Left cardiac atrium (tissue), 4 donors: ENCODE measurements around the gene FXYD6. TPM values are rescaled to one million over a fixed set of nuclear protein-coding genes. Genes with fewer than 3 reads are reported as not detected.

ENCODE experiments used
- ATAC-seq, 2 donors: fragments of 200-7000 bp; cut with Tn5 transposase; one replicate each; pipeline ENCODE4 v1.9.1; 2020; ENCODE audit warnings: mild to moderate bottlenecking in 2 of 2, moderate library complexity in 2 of 2
- DNase-seq: peaks from one replicate; pipeline ENCODE4 v3.0.0-alpha.2; 2020
- intact Hi-C, 2 donors: fragments of 100-400 bp; cut with DNase I; formaldehyde crosslinking; loops; one replicate each; pipeline versions ENCODE4 v1.14.1 to v1.15.1; 2022 to 2023
- total RNA-seq, 2 donors: library from RNA; stranded (reverse); fragmentation: NEBNext Ultra II Directional; extraction: Animal tissue kit (Norgen Biotek cat#: 25700); gene quantifications; one replicate each; pipeline ENCODE4 v1.2.1, GENCODE V29; 2021
- donor health status: DM: no; HTN: yes; CAD: no.
- donor health status: DM: no; HTN: yes; CAD: no; lungs with severe emphysema.
- donor health status: DM: yes; HTN: yes; CAD: no.
- donor health status: Dilated cardiomyopathy.

The FXYD6 gene
- total RNA-seq, 2 donors from 2014 or later, result 31.2 to 37.6 TPM

- DNase-seq (no peak), ATAC-seq (peak; percentile 27 to 54)
- intact Hi-C loops, result no loop called here
Measured at GRCh38 chr11:117900121-117900648, 23.7 kb upstream of the FXYD6 start.

- DNase-seq, result no peak
- intact Hi-C loops, result no loop called here
- no peak for ATAC-seq
Measured at GRCh38 chr11:117898059-117898458, 21.6 kb upstream of the FXYD6 start.

- ATAC-seq (no peak), DNase-seq (no peak)
- intact Hi-C loops, result no loop called here
Measured at GRCh38 chr11:117892651-117893050, 16.2 kb upstream of the FXYD6 start.

DNA sequence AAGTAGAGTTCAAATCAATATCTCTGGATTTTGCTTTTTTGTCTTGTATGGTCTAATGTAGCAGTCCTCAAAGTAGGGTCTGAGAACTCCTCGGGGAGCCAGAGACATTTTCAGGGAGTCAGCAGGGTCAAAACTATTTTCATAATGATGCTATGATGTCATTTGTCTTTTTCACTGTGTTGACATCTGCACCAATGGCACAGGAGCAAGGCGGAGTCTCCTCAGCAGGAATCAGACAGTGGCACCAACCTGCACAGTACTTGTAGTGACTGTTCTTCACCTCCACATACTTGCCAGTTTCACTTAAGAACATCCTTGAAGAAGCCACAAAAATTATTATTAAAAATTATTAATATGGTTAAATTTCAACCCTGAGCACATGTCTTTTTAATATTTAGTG, 14.9 kb upstream of the FXYD6 start:
- no peak for DNase-seq
- no peak for ATAC-seq
- intact Hi-C loops, result no loop called here

- DNase-seq, result no peak
- no peak for ATAC-seq
- intact Hi-C loops, result no loop called here
Measured at GRCh38 chr11:117888139-117888566, 11.7 kb upstream of the FXYD6 start.

GRCh38 chr11:117887431-117888138, 11.1 kb upstream of the FXYD6 start:
- no peak for ATAC-seq

GRCh38 chr11:117885777-117886176, 9.3 kb upstream of the FXYD6 start:
- DNase-seq (peak; percentile 85), ATAC-seq (peak; percentile 87 to 88)
- intact Hi-C loops, result no loop called here

More at GRCh38 chr11:117887431-117888138, 11.1 kb upstream of the FXYD6 start:
- intact Hi-C loops, result no loop called here
- DNase-seq, result no peak

DNA sequence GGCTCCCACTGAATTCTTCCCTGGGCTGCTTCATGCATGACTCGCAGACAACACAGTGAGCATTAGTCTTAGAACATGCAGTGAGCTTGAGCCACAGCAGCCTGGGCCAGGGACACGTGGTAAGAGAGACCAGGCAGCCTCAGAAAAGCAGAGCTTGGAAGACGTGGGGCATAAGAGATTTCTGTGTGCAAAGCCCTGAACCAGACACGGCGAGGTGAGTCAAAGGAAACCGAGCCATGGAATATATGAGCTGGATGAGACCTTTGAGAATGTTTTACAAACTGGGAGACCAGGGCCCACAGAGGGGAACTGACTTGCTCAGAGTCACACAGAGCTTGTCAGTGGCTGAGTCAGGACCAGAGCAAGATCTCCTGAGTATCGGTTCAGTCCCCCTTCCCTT, 8.5 kb upstream of the FXYD6 start:
- DNase-seq, result no peak
- intact Hi-C loops, result no loop called here
- ATAC-seq, result peak in 1 of 2 donors; percentile 62

DNA sequence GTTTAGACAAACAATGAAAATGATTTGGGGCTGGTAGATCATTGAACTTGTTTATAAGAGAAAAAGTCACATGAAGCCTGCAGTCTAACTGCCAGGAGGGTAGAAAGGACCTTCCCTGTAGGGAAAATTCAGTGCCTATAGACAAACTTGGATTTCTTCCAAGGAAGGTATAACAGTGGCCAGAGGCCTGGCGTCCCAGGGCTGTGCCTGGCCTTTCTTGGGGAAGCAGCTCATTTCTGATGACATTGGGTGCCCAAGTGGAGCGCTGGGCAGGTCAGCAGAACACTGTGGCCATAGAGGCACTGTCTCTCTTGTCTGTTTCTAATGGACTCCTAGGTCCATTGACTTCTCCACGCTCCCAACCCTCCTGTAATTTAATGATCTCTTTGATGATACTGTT, 6.6 kb upstream of the FXYD6 start:
- ATAC-seq, result no peak
- DNase-seq, result no peak
- intact Hi-C loops, result no loop called here

- no peak for ATAC-seq
- DNase-seq, result no peak
- intact Hi-C loops, result no loop called here
Measured at GRCh38 chr11:117882311-117882905, 6.0 kb upstream of the FXYD6 start.

DNA sequence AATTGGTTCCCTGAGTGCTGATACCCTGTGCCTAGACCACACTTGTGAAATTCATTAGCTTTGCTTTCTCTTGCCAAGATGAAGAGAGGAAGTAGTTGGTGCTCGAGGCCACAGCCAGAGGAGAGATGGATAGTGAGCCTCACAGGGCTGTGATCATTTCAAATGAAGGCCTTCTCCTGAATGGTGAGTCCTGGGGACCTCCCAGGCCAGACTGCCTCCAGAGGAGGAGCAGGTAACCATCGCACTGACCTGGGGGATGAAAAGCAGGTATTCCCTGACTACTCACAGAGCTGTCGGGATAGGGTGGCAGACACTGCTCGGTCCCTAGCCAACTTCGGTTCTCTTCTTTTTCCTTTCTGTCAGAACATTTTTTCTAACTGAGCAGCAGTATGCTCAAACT, 4.8 kb upstream of the FXYD6 start:
- ATAC-seq, result no peak
- DNase-seq, result no peak
- intact Hi-C loops, result no loop called here

GRCh38 chr11:117879516-117880480, 3.3 kb upstream of the FXYD6 start:
- intact Hi-C loops, result no loop called here
- DNase-seq, result no peak

GRCh38 chr11:117878939-117879475, 2.5 kb upstream of the FXYD6 start:
- DNase-seq, result no peak
- intact Hi-C loops, result no loop called here
- no peak for ATAC-seq

More at GRCh38 chr11:117879516-117880480, 3.3 kb upstream of the FXYD6 start:
- ATAC-seq, result no peak

DNA sequence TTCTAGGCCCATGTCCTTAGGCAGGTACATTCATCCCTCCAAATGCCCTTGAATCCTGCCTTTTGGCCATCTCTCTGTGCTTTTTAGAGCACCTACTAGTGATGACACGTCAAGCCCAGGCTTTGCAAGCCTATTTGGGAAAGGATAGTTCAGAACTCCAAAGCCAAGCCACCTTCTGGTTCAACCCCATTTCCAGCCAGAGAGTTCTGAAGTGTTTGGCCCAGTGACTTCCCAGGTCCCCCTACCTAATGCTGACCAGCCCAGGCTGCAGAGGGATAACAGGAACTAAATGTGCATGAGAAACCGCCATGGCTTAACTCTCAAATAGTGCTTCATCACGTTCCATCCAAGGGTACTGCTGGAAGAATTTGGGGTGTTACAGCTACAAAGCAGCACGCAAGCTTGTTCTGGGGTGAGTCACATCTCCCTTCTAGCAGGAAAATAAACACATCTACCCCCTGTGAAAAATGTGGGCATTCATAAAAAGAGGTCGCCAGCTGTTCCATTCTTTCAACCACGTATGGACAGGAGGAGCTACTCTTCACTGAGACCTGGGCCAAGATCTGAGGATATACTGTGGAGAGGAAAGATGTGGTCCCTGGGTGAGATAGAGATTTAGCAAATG, 2.0 kb upstream of the FXYD6 start:
- no peak for ATAC-seq
- DNase-seq, result no peak
- intact Hi-C loops, result no loop called here

DNA sequence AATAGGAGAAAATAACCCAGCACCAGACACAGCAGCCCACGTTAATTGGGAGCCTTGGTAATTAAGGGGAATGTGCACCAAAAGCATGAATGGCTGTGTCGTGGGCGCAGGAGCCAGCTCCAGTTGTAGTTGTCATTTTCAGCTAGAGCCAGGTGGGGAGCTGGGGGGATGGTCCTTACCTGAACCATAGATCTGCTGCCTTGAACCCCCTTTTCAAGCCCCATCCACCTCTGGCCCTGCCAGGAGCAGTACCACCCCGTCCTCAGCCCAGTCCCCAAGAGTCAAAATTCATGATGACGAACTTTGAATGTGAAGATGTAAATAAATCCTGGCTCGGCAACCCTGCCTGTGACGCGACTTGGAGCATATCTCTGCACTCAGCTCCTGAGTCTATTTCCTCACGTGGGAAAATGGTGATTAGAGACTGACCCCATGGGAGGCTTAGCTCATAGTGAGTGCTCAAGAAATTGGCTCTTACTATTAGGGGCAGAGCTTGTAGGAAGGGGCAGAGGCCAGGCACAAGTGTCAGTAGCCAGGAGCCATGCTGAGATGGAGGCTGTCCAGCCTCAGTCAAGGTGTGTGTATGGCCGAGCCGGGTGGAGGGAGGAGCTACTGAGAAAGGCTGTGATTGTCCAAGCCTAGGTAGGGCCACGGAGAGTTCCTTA, 794 bp upstream of the FXYD6 start:
- ATAC-seq, result peak; percentile 25 to 34
- DNase-seq, result peak; percentile 64
- intact Hi-C loops, result no loop called here

DNA sequence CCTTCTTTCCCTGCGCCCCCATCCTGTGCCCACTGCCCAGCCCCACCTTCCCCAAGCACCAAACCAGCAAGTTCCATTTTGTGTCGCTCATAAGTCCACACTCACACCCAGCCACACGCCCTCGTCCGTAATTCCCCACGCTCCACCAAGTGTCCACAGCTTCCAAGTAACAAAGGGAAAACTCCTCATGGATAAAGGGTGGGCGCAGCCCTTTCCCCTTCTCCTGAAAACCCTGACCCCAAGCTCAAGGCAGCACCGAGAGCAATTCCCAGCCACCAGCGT, 458 bp downstream of the FXYD6 start:
- no peak for DNase-seq
- intact Hi-C loops, result no loop called here
- peak in 1 of 2 donors; percentile 4 for ATAC-seq

DNA sequence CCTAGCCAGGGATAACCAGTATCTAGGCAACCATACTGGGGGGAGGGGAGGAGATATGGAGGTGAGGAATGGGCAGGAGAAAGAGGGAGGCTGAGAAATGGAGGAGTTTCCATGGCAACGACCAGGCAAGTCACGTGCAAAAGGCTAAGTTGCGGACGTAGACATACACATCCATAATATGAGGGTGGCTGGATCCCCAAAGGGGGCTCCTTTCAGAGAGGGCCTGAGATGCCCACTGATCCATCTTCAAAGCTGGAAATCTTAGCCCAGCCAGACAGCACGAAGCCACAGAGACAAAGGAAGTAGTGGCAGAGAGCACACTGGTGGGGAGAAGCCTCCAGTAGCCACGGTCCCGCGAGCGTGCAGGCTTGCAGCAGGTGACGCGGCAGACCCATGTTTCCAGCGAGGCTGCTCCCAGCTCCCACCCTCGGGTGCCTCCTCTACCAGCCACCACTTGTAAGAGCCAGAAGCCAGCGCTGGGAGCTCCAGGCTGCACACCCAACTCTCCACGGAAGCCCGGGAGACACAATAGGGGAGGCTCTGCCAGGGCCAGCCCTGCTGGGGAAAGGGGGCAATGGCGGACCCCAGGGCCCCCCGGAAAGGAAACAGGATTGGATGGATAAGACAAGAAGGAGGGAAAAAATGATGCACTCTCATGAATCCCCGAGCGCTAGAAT, 938 bp downstream of the FXYD6 start:
- intact Hi-C loops, result no loop called here

GRCh38 chr11:117874910-117875381, 1.5 kb downstream of the FXYD6 start:
- ATAC-seq, result no peak
- intact Hi-C loops, result no loop called here
- no peak for DNase-seq

More for the DNA sequence above, 938 bp downstream of the FXYD6 start:
- ATAC-seq (peak in 1 of 2 donors; percentile 11), DNase-seq (no peak)
